ENCODE results near the gene COBLL1.
"Not testable (repeated sequence)": the region's sequence is repeated elsewhere in the genome, so short reads cannot be mapped to it uniquely, and the experiment has no call there.

COBLL1 gene

GRCh38 chr2:164780611-164781178 lies 60.9 kb downstream of the COBLL1 start:
- no peak for DNase-seq

GRCh38 chr2:164779383-164780057 lies 62.1 kb downstream of the COBLL1 start:
- DNase-seq, result no peak

- no peak for DNase-seq
Measured at GRCh38 chr2:164778723-164779122, 62.9 kb downstream of the COBLL1 start.

GRCh38 chr2:164777847-164778461 lies 63.7 kb downstream of the COBLL1 start:
- no peak for DNase-seq

- no peak for DNase-seq
Measured at GRCh38 chr2:164773635-164774034, 68.0 kb downstream of the COBLL1 start.

GRCh38 chr2:164773091-164773490 lies 68.5 kb downstream of the COBLL1 start:
- no peak for DNase-seq

GRCh38 chr2:164771897-164772296 lies 69.7 kb downstream of the COBLL1 start:
- DNase-seq, result peak; percentile 30

GRCh38 chr2:164770421-164770916 lies 71.2 kb downstream of the COBLL1 start:
- DNase-seq, result no peak

GRCh38 chr2:164766954-164767320 lies 74.7 kb downstream of the COBLL1 start:
- DNase-seq, result no peak

- no peak for DNase-seq
Measured at GRCh38 chr2:164766216-164766953, 75.2 kb downstream of the COBLL1 start.

- no peak for DNase-seq
Measured at GRCh38 chr2:164764996-164765395, 76.6 kb downstream of the COBLL1 start.

GRCh38 chr2:164764474-164764873 lies 77.1 kb downstream of the COBLL1 start:
- DNase-seq, result no peak

- no peak for DNase-seq
Measured at GRCh38 chr2:164763431-164763830, 78.2 kb downstream of the COBLL1 start.

GRCh38 chr2:164761737-164762460 lies 79.7 kb downstream of the COBLL1 start:
- DNase-seq, result no peak

GRCh38 chr2:164761201-164761600 lies 80.4 kb downstream of the COBLL1 start:
- DNase-seq, result not testable (repeated sequence)

GRCh38 chr2:164760179-164760578 lies 81.4 kb downstream of the COBLL1 start:
- DNase-seq, result no peak

GRCh38 chr2:164757934-164758695 lies 83.5 kb downstream of the COBLL1 start:
- no peak for DNase-seq

- DNase-seq, result no peak
Measured at GRCh38 chr2:164756773-164757172, 84.8 kb downstream of the COBLL1 start.

- no peak for DNase-seq
Measured at GRCh38 chr2:164755952-164756351, 85.7 kb downstream of the COBLL1 start.

- no peak for DNase-seq
Measured at GRCh38 chr2:164754157-164755093, 87.2 kb downstream of the COBLL1 start.

- DNase-seq, result no peak
Measured at GRCh38 chr2:164752956-164753355, 88.7 kb downstream of the COBLL1 start.
